WTC11 (cell line): ENCODE measurements around the gene ITPKB. TPM values are rescaled to one million over a fixed set of nuclear protein-coding genes. Genes with fewer than 3 reads are reported as not detected.

ENCODE experiments used
- ATAC-seq: fragments of 200-7000 bp; cut with Tn5 transposase; 2 replicates; pipeline ENCODE4 v1.10.0; 2021; ENCODE audit warnings: mild to moderate bottlenecking, moderate library complexity
- CTCF ChIA-PET: fragments of 300-600 bp; sonication (Branson Sonifier 250); formaldehyde crosslinking; loops from one replicate; lab custom pipeline; 2021; ENCODE audit warnings: antibody characterized with exemption; lab: Charles Lee
- POLR2A ChIA-PET: fragments of 350-600 bp; sonication (Branson Sonifier 250); formaldehyde crosslinking; loops from one replicate; lab custom pipeline; 2021; ENCODE audit warnings: antibody characterized with exemption; lab: Charles Lee
- DNase-seq: peaks from one replicate; pipeline ENCODE4 v3.0.0; 2021; ENCODE audit warnings: low spot score
- H3K27ac Mint-ChIP-seq: 2 replicates; pipeline ENCODE4 v1.8.0; 2021; ENCODE audit warnings: mixed read lengths
- H3K27me3 Mint-ChIP-seq: 2 replicates; pipeline ENCODE4 v1.8.0; 2021; ENCODE audit warnings: low read depth, mild to moderate bottlenecking, moderate library complexity, mixed read lengths
- H3K36me3 Mint-ChIP-seq: 2 replicates; pipeline ENCODE4 v1.8.0; 2021; ENCODE audit warnings: mixed read lengths
- H3K4me1 Mint-ChIP-seq: 2 replicates; pipeline ENCODE4 v1.8.0; 2022; ENCODE audit warnings: mixed read lengths
- H3K4me3 Mint-ChIP-seq: 2 replicates; pipeline ENCODE4 v1.8.0; 2021; ENCODE audit warnings: mild to moderate bottlenecking, moderate library complexity, mixed read lengths
- H3K9me3 Mint-ChIP-seq: 2 replicates; pipeline ENCODE4 v1.8.0; 2021; ENCODE audit warnings: mixed read lengths
- CREM ChIP-seq: sonication (generic); formaldehyde crosslinking; IDR thresholded peaks from 2 replicates; pipeline ENCODE4 v1.8.1; 2022; ENCODE audit warnings: mild to moderate bottlenecking, missing genetic modification reagents, moderate library complexity
- ELF4 ChIP-seq: sonication (generic); formaldehyde crosslinking; IDR thresholded peaks from 2 replicates; pipeline ENCODE4 v1.8.1; 2022; ENCODE audit warnings: low read depth, mild to moderate bottlenecking, moderate library complexity, missing genetic modification reagents
- FOXK1 ChIP-seq: sonication (generic); formaldehyde crosslinking; IDR thresholded peaks from 2 replicates; pipeline ENCODE4 v1.8.0; 2022; ENCODE audit warnings: mild to moderate bottlenecking, moderate library complexity, missing genetic modification reagents
- MXD4 ChIP-seq: fragments of 250-450 bp; sonication (Bioruptor Pico); IDR thresholded peaks from 2 replicates; pipeline ENCODE4 v1.8.0; 2021; ENCODE audit warnings: mild to moderate bottlenecking, moderate library complexity, borderline replicate concordance
- OVOL2 ChIP-seq: fragments of 250-450 bp; sonication (Bioruptor Pico); IDR thresholded peaks from 2 replicates; pipeline ENCODE4 v1.9.0; 2021; ENCODE audit warnings: mild to moderate bottlenecking, borderline replicate concordance
- PRRX2 ChIP-seq: fragments of 250-450 bp; sonication (Bioruptor Pico); IDR thresholded peaks from 2 replicates; pipeline ENCODE4 v1.8.0; 2021; ENCODE audit warnings: mild to moderate bottlenecking
- RORB ChIP-seq: fragments of 250-450 bp; sonication (Bioruptor Pico); IDR thresholded peaks from 2 replicates; pipeline ENCODE4 v1.9.0; 2021; ENCODE audit warnings: mild to moderate bottlenecking
- SMAD3 ChIP-seq: sonication (generic); formaldehyde crosslinking; IDR thresholded peaks from 2 replicates; pipeline ENCODE4 v1.8.0; 2022; ENCODE audit warnings: missing genetic modification reagents, mild to moderate bottlenecking, borderline replicate concordance
- SMAD4 ChIP-seq: sonication (generic); formaldehyde crosslinking; IDR thresholded peaks from 2 replicates; pipeline ENCODE4 v1.8.0; 2022; ENCODE audit warnings: mild to moderate bottlenecking, missing genetic modification reagents
- ZNF138 ChIP-seq: sonication (generic); formaldehyde crosslinking; conservative IDR thresholded peaks from 2 replicates; pipeline ENCODE4 v1.8.1; 2022; ENCODE audit warnings: mild to moderate bottlenecking, moderate library complexity, missing genetic modification reagents
- total RNA-seq: library from RNA; stranded (reverse); gene quantifications from 3 replicates; pipeline ENCODE4 v1.2.3, GENCODE V29; 2021
- TF ChIP-seq, protein P1 (sequence below): sonication (generic); formaldehyde crosslinking; conservative IDR thresholded peaks from 2 replicates; pipeline ENCODE4 v1.8.1; 2022; ENCODE audit warnings: mild to moderate bottlenecking, missing genetic modification reagents
- TF ChIP-seq, protein P2 (sequence below): sonication (generic); formaldehyde crosslinking; IDR thresholded peaks from 2 replicates; pipeline ENCODE4 v1.8.1; 2023; ENCODE audit warnings: mild to moderate bottlenecking, missing genetic modification reagents
- TF ChIP-seq, protein P3 (sequence below): sonication (generic); formaldehyde crosslinking; IDR thresholded peaks from 2 replicates; pipeline ENCODE4 v1.8.1; 2022; ENCODE audit warnings: mild to moderate bottlenecking, missing genetic modification reagents, moderate library complexity, borderline replicate concordance
- TF ChIP-seq, protein P4 (sequence below): fragments of 250-450 bp; sonication (Bioruptor Pico); IDR thresholded peaks from 2 replicates; pipeline ENCODE4 v1.9.0; 2021; ENCODE audit warnings: mild to moderate bottlenecking
- TF ChIP-seq, protein P5 (sequence below): fragments of 250-450 bp; sonication (Bioruptor Pico); IDR thresholded peaks from 2 replicates; pipeline ENCODE4 v1.9.0; 2021; ENCODE audit warnings: mild to moderate bottlenecking
- TF ChIP-seq, protein P6 (sequence below): sonication (generic); formaldehyde crosslinking; IDR thresholded peaks from 2 replicates; pipeline ENCODE4 v1.8.1; 2022; ENCODE audit warnings: missing genetic modification reagents, borderline replicate concordance
- TF ChIP-seq, protein P7 (sequence below): sonication (generic); formaldehyde crosslinking; IDR thresholded peaks from 2 replicates; pipeline ENCODE4 v1.8.0; 2022; ENCODE audit warnings: mild to moderate bottlenecking, missing genetic modification reagents
- TF ChIP-seq, protein P8 (sequence below): fragments of 200-600 bp; IDR thresholded peaks from 2 replicates; pipeline ENCODE4 v1.8.0; 2022; ENCODE audit warnings: antibody characterized with exemption
- TF ChIP-seq, protein P9 (sequence below): sonication (generic); formaldehyde crosslinking; IDR thresholded peaks from 2 replicates; pipeline ENCODE4 v1.8.0; 2022; ENCODE audit warnings: mild to moderate bottlenecking, missing genetic modification reagents
- TF ChIP-seq, protein P10 (sequence below): fragments of 250-450 bp; sonication (Bioruptor Pico); IDR thresholded peaks from 2 replicates; pipeline ENCODE4 v2.1.2; 2022; ENCODE audit warnings: mild to moderate bottlenecking, moderate library complexity

ITPKB gene
- total RNA-seq, 1 experiment from 2014 or later = 15.6 TPM

DNA sequence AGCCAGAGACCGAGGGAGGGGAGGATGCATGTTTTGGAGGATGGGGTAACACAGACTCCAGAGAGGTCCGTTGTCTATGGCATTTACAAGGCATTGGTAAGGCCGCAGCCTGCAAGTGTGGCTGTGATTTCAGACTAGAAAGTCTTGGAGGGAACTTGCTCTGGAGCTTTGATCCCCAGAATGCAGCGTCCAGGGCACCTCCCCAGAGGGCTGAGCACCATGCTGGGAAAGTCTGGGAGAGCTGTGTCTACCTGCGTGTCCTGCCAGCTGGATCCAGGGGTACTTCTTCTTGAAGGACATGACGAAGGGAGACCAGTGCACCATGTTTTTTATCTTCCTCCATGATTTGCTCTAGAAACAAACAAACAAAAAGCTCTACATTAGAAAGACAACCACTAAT is 90.7 kb downstream of the ITPKB start (continued):
- TF ChIP-seq, protein P1, sequence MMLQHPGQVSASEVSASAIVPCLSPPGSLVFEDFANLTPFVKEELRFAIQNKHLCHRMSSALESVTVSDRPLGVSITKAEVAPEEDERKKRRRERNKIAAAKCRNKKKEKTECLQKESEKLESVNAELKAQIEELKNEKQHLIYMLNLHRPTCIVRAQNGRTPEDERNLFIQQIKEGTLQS (CRISPR knock-in tag) = no peak
- TF ChIP-seq SMAD4 (CRISPR knock-in tag) (no peak), OVOL2 (no peak), CREM (CRISPR knock-in tag) (no peak), PRRX2 (CRISPR knock-in tag) (no peak)
- TF ChIP-seq, protein P2, sequence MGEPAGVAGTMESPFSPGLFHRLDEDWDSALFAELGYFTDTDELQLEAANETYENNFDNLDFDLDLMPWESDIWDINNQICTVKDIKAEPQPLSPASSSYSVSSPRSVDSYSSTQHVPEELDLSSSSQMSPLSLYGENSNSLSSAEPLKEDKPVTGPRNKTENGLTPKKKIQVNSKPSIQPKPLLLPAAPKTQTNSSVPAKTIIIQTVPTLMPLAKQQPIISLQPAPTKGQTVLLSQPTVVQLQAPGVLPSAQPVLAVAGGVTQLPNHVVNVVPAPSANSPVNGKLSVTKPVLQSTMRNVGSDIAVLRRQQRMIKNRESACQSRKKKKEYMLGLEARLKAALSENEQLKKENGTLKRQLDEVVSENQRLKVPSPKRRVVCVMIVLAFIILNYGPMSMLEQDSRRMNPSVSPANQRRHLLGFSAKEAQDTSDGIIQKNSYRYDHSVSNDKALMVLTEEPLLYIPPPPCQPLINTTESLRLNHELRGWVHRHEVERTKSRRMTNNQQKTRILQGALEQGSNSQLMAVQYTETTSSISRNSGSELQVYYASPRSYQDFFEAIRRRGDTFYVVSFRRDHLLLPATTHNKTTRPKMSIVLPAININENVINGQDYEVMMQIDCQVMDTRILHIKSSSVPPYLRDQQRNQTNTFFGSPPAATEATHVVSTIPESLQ (CRISPR knock-in tag) = no peak
- TF ChIP-seq, protein P3, sequence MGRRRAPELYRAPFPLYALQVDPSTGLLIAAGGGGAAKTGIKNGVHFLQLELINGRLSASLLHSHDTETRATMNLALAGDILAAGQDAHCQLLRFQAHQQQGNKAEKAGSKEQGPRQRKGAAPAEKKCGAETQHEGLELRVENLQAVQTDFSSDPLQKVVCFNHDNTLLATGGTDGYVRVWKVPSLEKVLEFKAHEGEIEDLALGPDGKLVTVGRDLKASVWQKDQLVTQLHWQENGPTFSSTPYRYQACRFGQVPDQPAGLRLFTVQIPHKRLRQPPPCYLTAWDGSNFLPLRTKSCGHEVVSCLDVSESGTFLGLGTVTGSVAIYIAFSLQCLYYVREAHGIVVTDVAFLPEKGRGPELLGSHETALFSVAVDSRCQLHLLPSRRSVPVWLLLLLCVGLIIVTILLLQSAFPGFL (CRISPR knock-in tag) = no peak
- TF ChIP-seq, protein P4, sequence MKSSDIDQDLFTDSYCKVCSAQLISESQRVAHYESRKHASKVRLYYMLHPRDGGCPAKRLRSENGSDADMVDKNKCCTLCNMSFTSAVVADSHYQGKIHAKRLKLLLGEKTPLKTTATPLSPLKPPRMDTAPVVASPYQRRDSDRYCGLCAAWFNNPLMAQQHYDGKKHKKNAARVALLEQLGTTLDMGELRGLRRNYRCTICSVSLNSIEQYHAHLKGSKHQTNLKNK (CRISPR knock-in tag) = no peak

DNA sequence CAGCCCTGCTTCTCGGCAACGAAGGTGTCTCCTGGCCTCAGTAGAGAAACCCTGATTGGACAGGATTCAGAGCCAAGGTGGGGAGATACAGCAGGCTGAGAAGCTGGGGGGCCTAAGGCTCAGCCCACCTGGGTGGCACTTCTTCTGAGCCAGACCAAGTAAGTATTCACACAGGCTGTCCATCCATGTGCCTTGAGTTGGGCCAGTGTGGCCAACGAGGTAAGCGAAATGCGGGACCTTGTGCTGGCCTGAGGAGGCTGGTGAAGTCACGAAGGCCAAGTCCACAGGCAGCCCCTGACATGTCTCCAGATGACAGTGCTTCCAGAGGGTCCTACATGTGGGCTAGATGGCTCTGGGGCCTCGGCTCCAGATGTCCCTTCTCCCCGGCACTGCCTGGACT is 91.4 kb downstream of the ITPKB start:
- Mint-ChIP-seq H3K4me1 (peaks cover 21% of the 10 kb centered on the region), H3K27ac (no peak overlapping the region), H3K27me3 (no peaks in the 10 kb centered on the region), H3K9me3 (no peaks in the 10 kb centered on the region), H3K4me3 (no peak overlapping the region), H3K36me3 (peaks cover 2% of the 10 kb centered on the region)
- ChIA-PET CTCF (interaction anchor here (1.0 kb wide), 1 partner anchor 9 kb away, joined by 5 read pairs; no protein-coding TSS in a partner anchor), POLR2A (no interaction called here)
- ATAC-seq = no peak
- DNase-seq = no peak
- TF ChIP-seq, protein P2 (CRISPR knock-in tag) = no peak
- TF ChIP-seq FOXK1 (CRISPR knock-in tag) (no peak), ELF4 (CRISPR knock-in tag) (no peak), MXD4 (CRISPR knock-in tag) (no peak), RORB (CRISPR knock-in tag) (no peak), SMAD3 (CRISPR knock-in tag) (no peak), ZNF138 (CRISPR knock-in tag) (no peak)
- TF ChIP-seq, protein P5, sequence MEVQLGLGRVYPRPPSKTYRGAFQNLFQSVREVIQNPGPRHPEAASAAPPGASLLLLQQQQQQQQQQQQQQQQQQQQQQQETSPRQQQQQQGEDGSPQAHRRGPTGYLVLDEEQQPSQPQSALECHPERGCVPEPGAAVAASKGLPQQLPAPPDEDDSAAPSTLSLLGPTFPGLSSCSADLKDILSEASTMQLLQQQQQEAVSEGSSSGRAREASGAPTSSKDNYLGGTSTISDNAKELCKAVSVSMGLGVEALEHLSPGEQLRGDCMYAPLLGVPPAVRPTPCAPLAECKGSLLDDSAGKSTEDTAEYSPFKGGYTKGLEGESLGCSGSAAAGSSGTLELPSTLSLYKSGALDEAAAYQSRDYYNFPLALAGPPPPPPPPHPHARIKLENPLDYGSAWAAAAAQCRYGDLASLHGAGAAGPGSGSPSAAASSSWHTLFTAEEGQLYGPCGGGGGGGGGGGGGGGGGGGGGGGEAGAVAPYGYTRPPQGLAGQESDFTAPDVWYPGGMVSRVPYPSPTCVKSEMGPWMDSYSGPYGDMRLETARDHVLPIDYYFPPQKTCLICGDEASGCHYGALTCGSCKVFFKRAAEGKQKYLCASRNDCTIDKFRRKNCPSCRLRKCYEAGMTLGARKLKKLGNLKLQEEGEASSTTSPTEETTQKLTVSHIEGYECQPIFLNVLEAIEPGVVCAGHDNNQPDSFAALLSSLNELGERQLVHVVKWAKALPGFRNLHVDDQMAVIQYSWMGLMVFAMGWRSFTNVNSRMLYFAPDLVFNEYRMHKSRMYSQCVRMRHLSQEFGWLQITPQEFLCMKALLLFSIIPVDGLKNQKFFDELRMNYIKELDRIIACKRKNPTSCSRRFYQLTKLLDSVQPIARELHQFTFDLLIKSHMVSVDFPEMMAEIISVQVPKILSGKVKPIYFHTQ (CRISPR knock-in tag) = no peak
- TF ChIP-seq, protein P6, sequence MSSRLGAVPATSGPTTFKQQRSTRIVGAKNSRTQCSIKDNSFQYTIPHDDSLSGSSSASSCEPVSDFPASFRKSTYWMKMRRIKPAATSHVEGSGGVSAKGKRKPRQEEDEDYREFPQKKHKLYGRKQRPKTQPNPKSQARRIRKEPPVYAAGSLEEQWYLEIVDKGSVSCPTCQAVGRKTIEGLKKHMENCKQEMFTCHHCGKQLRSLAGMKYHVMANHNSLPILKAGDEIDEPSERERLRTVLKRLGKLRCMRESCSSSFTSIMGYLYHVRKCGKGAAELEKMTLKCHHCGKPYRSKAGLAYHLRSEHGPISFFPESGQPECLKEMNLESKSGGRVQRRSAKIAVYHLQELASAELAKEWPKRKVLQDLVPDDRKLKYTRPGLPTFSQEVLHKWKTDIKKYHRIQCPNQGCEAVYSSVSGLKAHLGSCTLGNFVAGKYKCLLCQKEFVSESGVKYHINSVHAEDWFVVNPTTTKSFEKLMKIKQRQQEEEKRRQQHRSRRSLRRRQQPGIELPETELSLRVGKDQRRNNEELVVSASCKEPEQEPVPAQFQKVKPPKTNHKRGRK (CRISPR knock-in tag) = no peak
- TF ChIP-seq, protein P7, sequence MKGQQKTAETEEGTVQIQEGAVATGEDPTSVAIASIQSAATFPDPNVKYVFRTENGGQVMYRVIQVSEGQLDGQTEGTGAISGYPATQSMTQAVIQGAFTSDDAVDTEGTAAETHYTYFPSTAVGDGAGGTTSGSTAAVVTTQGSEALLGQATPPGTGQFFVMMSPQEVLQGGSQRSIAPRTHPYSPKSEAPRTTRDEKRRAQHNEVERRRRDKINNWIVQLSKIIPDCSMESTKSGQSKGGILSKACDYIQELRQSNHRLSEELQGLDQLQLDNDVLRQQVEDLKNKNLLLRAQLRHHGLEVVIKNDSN (CRISPR knock-in tag) = no peak
- TF ChIP-seq, protein P8, sequence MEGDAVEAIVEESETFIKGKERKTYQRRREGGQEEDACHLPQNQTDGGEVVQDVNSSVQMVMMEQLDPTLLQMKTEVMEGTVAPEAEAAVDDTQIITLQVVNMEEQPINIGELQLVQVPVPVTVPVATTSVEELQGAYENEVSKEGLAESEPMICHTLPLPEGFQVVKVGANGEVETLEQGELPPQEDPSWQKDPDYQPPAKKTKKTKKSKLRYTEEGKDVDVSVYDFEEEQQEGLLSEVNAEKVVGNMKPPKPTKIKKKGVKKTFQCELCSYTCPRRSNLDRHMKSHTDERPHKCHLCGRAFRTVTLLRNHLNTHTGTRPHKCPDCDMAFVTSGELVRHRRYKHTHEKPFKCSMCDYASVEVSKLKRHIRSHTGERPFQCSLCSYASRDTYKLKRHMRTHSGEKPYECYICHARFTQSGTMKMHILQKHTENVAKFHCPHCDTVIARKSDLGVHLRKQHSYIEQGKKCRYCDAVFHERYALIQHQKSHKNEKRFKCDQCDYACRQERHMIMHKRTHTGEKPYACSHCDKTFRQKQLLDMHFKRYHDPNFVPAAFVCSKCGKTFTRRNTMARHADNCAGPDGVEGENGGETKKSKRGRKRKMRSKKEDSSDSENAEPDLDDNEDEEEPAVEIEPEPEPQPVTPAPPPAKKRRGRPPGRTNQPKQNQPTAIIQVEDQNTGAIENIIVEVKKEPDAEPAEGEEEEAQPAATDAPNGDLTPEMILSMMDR = no peak
- TF ChIP-seq, protein P9, sequence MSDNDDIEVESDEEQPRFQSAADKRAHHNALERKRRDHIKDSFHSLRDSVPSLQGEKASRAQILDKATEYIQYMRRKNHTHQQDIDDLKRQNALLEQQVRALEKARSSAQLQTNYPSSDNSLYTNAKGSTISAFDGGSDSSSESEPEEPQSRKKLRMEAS (CRISPR knock-in tag) = no peak
- TF ChIP-seq, protein P10, sequence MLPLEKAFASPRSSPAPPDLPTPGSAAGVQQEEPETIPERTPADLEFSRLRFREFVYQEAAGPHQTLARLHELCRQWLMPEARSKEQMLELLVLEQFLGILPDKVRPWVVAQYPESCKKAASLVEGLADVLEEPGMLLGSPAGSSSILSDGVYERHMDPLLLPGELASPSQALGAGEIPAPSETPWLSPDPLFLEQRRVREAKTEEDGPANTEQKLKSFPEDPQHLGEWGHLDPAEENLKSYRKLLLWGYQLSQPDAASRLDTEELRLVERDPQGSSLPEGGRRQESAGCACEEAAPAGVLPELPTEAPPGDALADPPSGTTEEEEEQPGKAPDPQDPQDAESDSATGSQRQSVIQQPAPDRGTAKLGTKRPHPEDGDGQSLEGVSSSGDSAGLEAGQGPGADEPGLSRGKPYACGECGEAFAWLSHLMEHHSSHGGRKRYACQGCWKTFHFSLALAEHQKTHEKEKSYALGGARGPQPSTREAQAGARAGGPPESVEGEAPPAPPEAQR (CRISPR knock-in tag) = no peak
